Upper lobe of right lung (tissue), 1 donor: Measurements from ENCODE around the gene EYS. TPM values are rescaled to one million over a fixed set of nuclear protein-coding genes. Genes with fewer than 3 reads are reported as not detected.

ENCODE experiments used
- ATAC-seq: fragments of 200-7000 bp; cut with Tn5 transposase; one replicate; pipeline ENCODE4 v1.9.1; 2020; ENCODE audit warnings: mild to moderate bottlenecking, moderate library complexity
- DNase-seq: peaks from one replicate; pipeline ENCODE4 v3.0.0-alpha.2; 2020
- H3K27ac ChIP-seq: fragments of 200-600 bp; one replicate; pipeline ENCODE4 v1.8.0; 2022
- H3K27me3 ChIP-seq: fragments of 200-600 bp; one replicate; pipeline ENCODE4 v1.8.0; 2022; ENCODE audit warnings: mild to moderate bottlenecking
- H3K36me3 ChIP-seq: fragments of 200-600 bp; one replicate; pipeline ENCODE4 v1.8.0; 2022
- H3K4me1 ChIP-seq: fragments of 200-600 bp; one replicate; pipeline ENCODE4 v1.8.0; 2022
- H3K4me3 ChIP-seq: fragments of 200-600 bp; one replicate; pipeline ENCODE4 v1.8.0; 2022; ENCODE audit warnings: mild to moderate bottlenecking
- H3K9me3 ChIP-seq: fragments of 200-600 bp; one replicate; pipeline ENCODE4 v1.8.0; 2022
- intact Hi-C: fragments of 100-400 bp; cut with DNase I; formaldehyde crosslinking; loops from one replicate; pipeline ENCODE4 v1.11.0; 2022
- total RNA-seq: library from RNA; stranded (reverse); fragmentation: NEBNext Ultra II Directional; extraction: Animal tissue kit (Norgen Biotek cat#: 25700); gene quantifications from one replicate; pipeline ENCODE4 v1.2.1, GENCODE V29; 2021
- TF ChIP-seq, protein P1 (sequence below): fragments of 200-600 bp; IDR thresholded peaks from one replicate; pipeline ENCODE4 v1.8.0; 2022; ENCODE audit warnings: antibody characterized with exemption
- donor health status: DM: no; HTN: yes; CAD: no; lungs with severe emphysema.

The EYS gene
- total RNA-seq, 1 donor from 2014 or later: not detected

DNA sequence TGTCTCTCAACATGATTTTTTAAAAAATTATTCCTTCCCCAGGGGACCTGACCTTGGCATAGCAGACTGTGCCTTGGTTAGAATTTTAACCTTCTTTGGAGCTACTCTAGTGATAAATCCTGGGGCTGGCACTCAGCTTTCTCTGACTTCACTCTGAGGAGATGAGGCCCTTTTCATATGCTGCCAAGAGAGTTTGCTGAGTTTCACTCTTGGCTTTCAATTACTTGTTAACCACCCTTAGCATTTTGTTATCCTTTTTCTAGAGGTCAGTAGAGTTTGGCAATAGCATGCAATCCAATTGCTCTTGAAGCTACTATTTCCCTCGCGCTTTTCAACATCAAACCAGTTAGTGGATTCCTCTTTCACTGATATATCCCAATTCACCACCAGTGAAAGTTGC lies 920.3 kb downstream of the EYS start:
- no peaks in the 10 kb centered on the region for H3K27me3 ChIP-seq
- no peaks in the 10 kb centered on the region for H3K4me1 ChIP-seq
- H3K4me3 ChIP-seq: no peak overlapping the region
- intact Hi-C loops: no loop called here
- ATAC-seq: no peak
- H3K36me3 ChIP-seq: no peaks in the 10 kb centered on the region
- no peaks in the 10 kb centered on the region for H3K9me3 ChIP-seq
- no peak overlapping the region for H3K27ac ChIP-seq
- TF ChIP-seq, protein P1, sequence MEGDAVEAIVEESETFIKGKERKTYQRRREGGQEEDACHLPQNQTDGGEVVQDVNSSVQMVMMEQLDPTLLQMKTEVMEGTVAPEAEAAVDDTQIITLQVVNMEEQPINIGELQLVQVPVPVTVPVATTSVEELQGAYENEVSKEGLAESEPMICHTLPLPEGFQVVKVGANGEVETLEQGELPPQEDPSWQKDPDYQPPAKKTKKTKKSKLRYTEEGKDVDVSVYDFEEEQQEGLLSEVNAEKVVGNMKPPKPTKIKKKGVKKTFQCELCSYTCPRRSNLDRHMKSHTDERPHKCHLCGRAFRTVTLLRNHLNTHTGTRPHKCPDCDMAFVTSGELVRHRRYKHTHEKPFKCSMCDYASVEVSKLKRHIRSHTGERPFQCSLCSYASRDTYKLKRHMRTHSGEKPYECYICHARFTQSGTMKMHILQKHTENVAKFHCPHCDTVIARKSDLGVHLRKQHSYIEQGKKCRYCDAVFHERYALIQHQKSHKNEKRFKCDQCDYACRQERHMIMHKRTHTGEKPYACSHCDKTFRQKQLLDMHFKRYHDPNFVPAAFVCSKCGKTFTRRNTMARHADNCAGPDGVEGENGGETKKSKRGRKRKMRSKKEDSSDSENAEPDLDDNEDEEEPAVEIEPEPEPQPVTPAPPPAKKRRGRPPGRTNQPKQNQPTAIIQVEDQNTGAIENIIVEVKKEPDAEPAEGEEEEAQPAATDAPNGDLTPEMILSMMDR: no peak
- DNase-seq: no peak

DNA sequence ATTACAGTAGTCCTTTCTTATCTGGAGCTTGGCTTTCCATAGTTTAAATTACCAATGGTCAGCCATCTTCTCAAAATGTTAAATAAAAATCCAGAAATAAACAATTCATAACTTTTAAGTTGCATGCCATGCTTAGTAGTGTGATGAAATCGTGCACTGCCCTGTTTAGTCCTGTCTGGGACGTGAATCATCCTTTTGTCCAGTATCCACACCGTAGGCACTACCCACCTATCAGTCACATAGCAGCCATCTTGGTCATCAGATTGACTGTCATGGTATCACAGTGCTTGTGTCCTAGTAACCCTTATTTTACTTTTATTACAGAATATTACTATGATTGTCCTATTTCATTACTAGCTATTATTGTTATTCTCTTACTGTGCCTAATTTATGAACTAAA lies 924.1 kb downstream of the EYS start:
- DNase-seq: no peak
- Histone ChIP-seq H3K9me3 (no peaks in the 10 kb centered on the region), H3K4me1 (no peaks in the 10 kb centered on the region), H3K27ac (no peak overlapping the region), H3K4me3 (no peak overlapping the region), H3K27me3 (no peaks in the 10 kb centered on the region), H3K36me3 (no peaks in the 10 kb centered on the region)
- TF ChIP-seq, protein P1: no peak
- ATAC-seq: no peak
- intact Hi-C loops: no loop called here

DNA sequence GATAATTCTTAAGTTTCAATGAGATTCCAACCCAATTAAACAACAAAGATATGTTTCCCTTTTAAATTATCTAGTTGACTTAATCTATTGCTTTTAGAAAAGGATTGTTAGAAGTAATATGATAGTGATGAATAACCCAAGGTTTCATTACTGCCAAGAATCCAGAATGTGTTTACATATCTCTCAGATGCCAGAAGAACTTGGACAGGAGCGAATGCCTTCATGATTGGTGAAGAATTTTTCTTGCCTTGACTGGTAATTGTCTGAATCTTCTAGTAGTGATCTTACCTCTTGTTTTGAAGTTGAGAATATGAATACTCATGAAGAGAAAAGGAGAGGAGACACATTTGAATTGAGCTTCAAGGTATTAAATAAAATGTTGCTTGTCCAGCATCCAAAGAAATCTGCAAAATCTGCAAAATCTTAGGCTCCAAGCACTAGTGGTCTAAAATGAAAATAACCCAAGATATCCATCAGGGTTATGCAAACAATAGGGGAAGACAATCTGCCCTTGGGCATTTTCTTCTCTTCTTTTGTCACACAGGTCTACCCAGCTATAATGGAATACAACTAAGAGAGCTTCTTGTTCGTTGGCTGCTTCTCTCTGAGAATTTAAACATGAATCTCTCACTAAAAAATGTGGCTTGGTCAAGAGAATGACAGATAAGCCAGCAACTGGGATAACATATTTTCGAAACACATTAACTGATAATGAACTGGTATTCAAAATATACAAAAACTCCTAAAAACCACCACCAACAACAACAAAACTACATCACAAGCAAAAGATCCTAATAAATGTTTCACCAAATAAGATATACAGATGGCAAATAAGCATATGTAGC lies 928.9 kb downstream of the EYS start:
- Histone ChIP-seq H3K9me3 (no peaks in the 10 kb centered on the region), H3K27ac (no peak overlapping the region), H3K36me3 (no peaks in the 10 kb centered on the region), H3K4me3 (no peak overlapping the region), H3K4me1 (no peaks in the 10 kb centered on the region), H3K27me3 (no peaks in the 10 kb centered on the region)
- no peak for DNase-seq
- intact Hi-C loops: no loop called here
- TF ChIP-seq, protein P1: no peak
- no peak for ATAC-seq

DNA sequence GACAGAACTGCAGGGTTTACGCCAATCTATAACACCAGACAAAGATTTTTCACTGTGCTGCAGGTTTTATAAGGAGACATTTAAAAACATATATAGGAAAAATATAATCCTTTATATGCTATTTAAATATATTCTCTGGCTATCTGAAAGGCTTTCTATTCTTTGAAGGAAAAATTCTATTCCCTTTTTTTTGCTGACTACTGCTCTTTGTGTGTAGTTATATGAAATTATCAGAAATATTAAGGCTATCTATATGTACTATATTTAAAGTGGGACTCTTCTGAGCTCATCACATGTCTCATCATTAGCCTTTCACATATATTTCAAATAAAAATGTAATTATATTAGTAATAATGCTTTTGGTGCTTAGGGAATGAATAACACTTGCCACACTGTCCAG lies 930.7 kb downstream of the EYS start:
- no peak for ATAC-seq
- intact Hi-C loops: no loop called here
- TF ChIP-seq, protein P1: no peak

DNA sequence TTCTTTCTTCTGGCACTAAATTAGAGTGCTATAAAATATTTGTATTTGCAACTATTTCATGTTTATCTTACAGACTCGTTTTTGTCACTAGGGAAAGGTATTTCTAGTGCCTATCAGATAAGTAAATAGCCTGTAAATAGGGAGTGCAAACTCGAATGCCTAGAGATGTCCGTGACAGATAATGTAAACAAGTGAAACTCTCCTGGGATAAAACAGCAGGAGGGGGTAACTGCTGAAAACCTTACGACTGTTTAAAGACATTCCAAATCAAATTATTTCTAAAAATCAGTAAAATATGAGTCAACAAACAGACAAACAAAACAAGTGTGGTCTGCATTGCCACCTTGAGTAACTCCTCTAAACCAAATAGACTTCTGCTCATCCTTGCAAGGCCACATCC lies 932.1 kb downstream of the EYS start:
- TF ChIP-seq, protein P1: no peak
- intact Hi-C loops: no loop called here
- H3K27ac ChIP-seq: no peak overlapping the region
- no peak overlapping the region for H3K4me3 ChIP-seq
- H3K27me3 ChIP-seq: no peaks in the 10 kb centered on the region
- no peaks in the 10 kb centered on the region for H3K9me3 ChIP-seq
- no peak for ATAC-seq
- DNase-seq: no peak
- no peaks in the 10 kb centered on the region for H3K36me3 ChIP-seq
- no peaks in the 10 kb centered on the region for H3K4me1 ChIP-seq

More for the DNA sequence above, 930.7 kb downstream of the EYS start:
- no peak overlapping the region for H3K4me3 ChIP-seq
- no peaks in the 10 kb centered on the region for H3K9me3 ChIP-seq
- no peaks in the 10 kb centered on the region for H3K36me3 ChIP-seq
- no peak for DNase-seq
- H3K4me1 ChIP-seq: no peaks in the 10 kb centered on the region
- H3K27me3 ChIP-seq: no peaks in the 10 kb centered on the region
- H3K27ac ChIP-seq: no peak overlapping the region
